Keratinocyte (primary cell): ENCODE results near the gene SPATA33. TPM values are rescaled to one million over a fixed set of nuclear protein-coding genes. Genes with fewer than 3 reads are reported as not detected.

Experiments used
- DNase-seq: peaks from one replicate; pipeline ENCODE4 v3.0.0-alpha.2; 2011; ENCODE audit warnings: low read depth, missing footprints, low spot score
- FAIRE-seq: peaks from 2 replicates; lab custom pipeline; 2011; peaks lifted over from hg19 to GRCh38; lab: Jason Lieb, UNC
- H2AFZ ChIP-seq: 2 replicates; pipeline ENCODE4 v1.6.0; 2012; ENCODE audit warnings: low read length, control low read depth, inconsistent platforms; ENCODE audit not compliant: control insufficient read depth
- H3K27ac ChIP-seq: 2 replicates; pipeline ENCODE4 v1.5.1; 2011; ENCODE audit warnings: low read length; ENCODE audit not compliant: control insufficient read depth, insufficient read depth
- H3K27me3 ChIP-seq: 3 replicates; pipeline ENCODE4 v1.6.0; 2011; ENCODE audit warnings: low read length; ENCODE audit not compliant: control insufficient read depth, insufficient read depth; ENCODE audit errors: extremely low read depth
- H3K36me3 ChIP-seq, 2 experiments: 2 replicates in 1 of 2; 3 replicates in 1 of 2; pipeline ENCODE4 v1.5.1; 2011; ENCODE audit warnings: low read length in 2 of 2, mild to moderate bottlenecking in 1 of 2; ENCODE audit not compliant: control insufficient read depth in 2 of 2, insufficient read depth in 2 of 2; ENCODE audit errors: extremely low read depth in 1 of 2
- H3K4me1 ChIP-seq: 3 replicates; pipeline ENCODE4 v1.5.1; 2011; ENCODE audit warnings: low read length; ENCODE audit not compliant: control insufficient read depth, insufficient read depth; ENCODE audit errors: extremely low read depth
- H3K4me2 ChIP-seq: 3 replicates; pipeline ENCODE4 v1.6.0; 2011; ENCODE audit warnings: low read depth, low read length; ENCODE audit not compliant: control insufficient read depth, insufficient read depth; ENCODE audit errors: extremely low read depth
- H3K4me3 ChIP-seq, 3 experiments: fragments of 200-600 bp in 1 of 3; sonication (generic) in 1 of 3; 2 replicates in 2 of 3; 3 replicates in 1 of 3; pipeline ENCODE4 v1.5.1; 2011 to 2016; ENCODE audit warnings: low read length in 3 of 3, mild to moderate bottlenecking in 3 of 3, control low read depth in 2 of 3, inconsistent platforms in 1 of 3, low read depth in 1 of 3, mixed read lengths in 1 of 3, mixed run types in 1 of 3, moderate library complexity in 1 of 3; ENCODE audit not compliant: control insufficient read depth in 2 of 3, insufficient read depth in 2 of 3; ENCODE audit errors: extremely low read depth in 1 of 3
- H3K79me2 ChIP-seq: 2 replicates; pipeline ENCODE4 v1.6.0; 2012; ENCODE audit warnings: low read length; ENCODE audit not compliant: control insufficient read depth, insufficient read depth
- H3K9ac ChIP-seq: 3 replicates; pipeline ENCODE4 v1.6.0; 2011; ENCODE audit warnings: low read length; ENCODE audit not compliant: control insufficient read depth, insufficient read depth; ENCODE audit errors: extremely low read depth
- H3K9me1 ChIP-seq: 3 replicates; pipeline ENCODE4 v1.6.0; 2011; ENCODE audit warnings: low read length; ENCODE audit not compliant: control insufficient read depth, insufficient read depth; ENCODE audit errors: extremely low read depth
- H3K9me3 ChIP-seq: 2 replicates; pipeline ENCODE4 v1.5.1; 2012; ENCODE audit warnings: low read depth, low read length; ENCODE audit not compliant: control insufficient read depth
- H4K20me1 ChIP-seq: 3 replicates; pipeline ENCODE4 v1.6.0; 2011; ENCODE audit warnings: low read length; ENCODE audit not compliant: control insufficient read depth, insufficient read depth; ENCODE audit errors: extremely low read depth
- CTCF ChIP-seq, 3 experiments: IDR thresholded peaks in 1 of 3; conservative IDR thresholded peaks in 1 of 3; optimal IDR thresholded peaks in 1 of 3; 2 replicates in 2 of 3; 3 replicates in 1 of 3; pipeline versions ENCODE3 to v1.5.1; 2011; ENCODE audit warnings: low read length in 3 of 3, mild to moderate bottlenecking in 3 of 3, moderate library complexity in 2 of 3, control low read depth in 1 of 3, inconsistent platforms in 1 of 3; ENCODE audit not compliant: insufficient read depth in 2 of 3; ENCODE audit errors: extremely low read depth in 1 of 3
- EZH2 ChIP-seq: IDR thresholded peaks from one replicate; pipeline ENCODE4 v1.6.1; 2012; ENCODE audit warnings: inconsistent platforms, mild to moderate bottlenecking, low read length, moderate library complexity
- dilution Hi-C: fragments of 300-500 bp; cut with MboI; formaldehyde crosslinking; loops from one replicate; pipeline ENCODE4 v1.7.0; 2020; ENCODE audit warnings: low sequenced_read_pairs; ENCODE audit not compliant: extremely low pct_ligation_motif_present
- polyA plus RNA-seq, 5 experiments: library from polyadenylated mRNA; depleted of rRNA in 3 of 5; stranded (reverse) in 3 of 5; stranded (forward) in 1 of 5; unstranded in 1 of 5; fragments of >200 nt; gene quantifications; 1 replicate in 1 of 5; 2 replicates in 3 of 5; 3 replicates in 1 of 5; pipeline versions ENCODE4 v1.2.1 to v1.2.3, GENCODE V29; 2011 to 2012; ENCODE audit warnings: missing spikeins in 2 of 5, low read depth in 1 of 5, low replicate concordance in 1 of 5

Gene SPATA33
- polyA plus RNA-seq, 1 donor (not counting 4 experiments of a cell fraction or from before 2014, with no cell fraction given), result 5.3 TPM

GRCh38 chr16:89707695-89708094 is 50.1 kb downstream of the SPATA33 start:
- no peak for TF ChIP-seq CTCF (optimal IDR thresholded peaks at IDR 0.05 in 1 of 3, IDR thresholded peaks at IDR 0.05 in 1 of 3, conservative IDR thresholded peaks at IDR 0.05 in 1 of 3; ENCODE audit: extremely low read depth in 1 of 3, insufficient read depth in 2 of 3, low read length in 3 of 3)
- TF ChIP-seq EZH2, result no peak
- no peak for FAIRE-seq
- DNase-seq, result no peak

GRCh38 chr16:89708481-89708931 is 50.9 kb downstream of the SPATA33 start:
- Histone ChIP-seq H4K20me1 (no peaks in the 10 kb centered on the region), H3K9me1 (no peaks in the 10 kb centered on the region), H2AFZ (no peak overlapping the region), H3K27me3 (no peaks in the 10 kb centered on the region), H3K4me2 (no peak overlapping the region), H3K9ac (no peak overlapping the region), H3K4me1 (peaks cover 11% of the 10 kb centered on the region), H3K4me3 (no peak overlapping the region), H3K9me3 (no peaks in the 10 kb centered on the region), H3K79me2 (peaks cover 4% of the 10 kb centered on the region), H3K36me3 (peaks cover 0 to 1% of the 10 kb centered on the region in 2 experiments), H3K27ac (no peak overlapping the region)
- dilution Hi-C loops, result no loop called here
- DNase-seq (no peak), FAIRE-seq (no peak)
- TF ChIP-seq EZH2 (no peak), CTCF (optimal IDR thresholded peaks at IDR 0.05 in 1 of 3, IDR thresholded peaks at IDR 0.05 in 1 of 3, conservative IDR thresholded peaks at IDR 0.05 in 1 of 3; ENCODE audit: extremely low read depth in 1 of 3, insufficient read depth in 2 of 3, low read length in 3 of 3) (no peak)

More at GRCh38 chr16:89707695-89708094, 50.1 kb downstream of the SPATA33 start:
- Histone ChIP-seq H3K4me3 (no peak overlapping the region), H3K36me3 (peaks cover 0 to 1% of the 10 kb centered on the region in 2 experiments), H3K4me1 (peaks cover 8% of the 10 kb centered on the region), H2AFZ (no peak overlapping the region), H3K9me1 (no peaks in the 10 kb centered on the region), H3K9ac (no peak overlapping the region), H4K20me1 (no peaks in the 10 kb centered on the region), H3K79me2 (peaks cover 3% of the 10 kb centered on the region), H3K4me2 (no peak overlapping the region), H3K27me3 (no peaks in the 10 kb centered on the region), H3K9me3 (no peaks in the 10 kb centered on the region), H3K27ac (no peak overlapping the region)
- dilution Hi-C loops, result no loop called here
